KBM-7 (cell line): ENCODE measurements around the gene PGA5.

Experiments used
- DNase-seq: peaks from one replicate; pipeline ENCODE4 v3.0.0-alpha.2; 2015
- in situ Hi-C: fragments of 300-500 bp; cut with MboI; formaldehyde crosslinking; loops from 2 replicates; pipeline ENCODE4 v1.14.3; 2020; ENCODE audit warnings: low sequenced_read_pairs, low pct_unique_long_range_greater_than_20kb, mixed read lengths

PGA5 gene

DNA sequence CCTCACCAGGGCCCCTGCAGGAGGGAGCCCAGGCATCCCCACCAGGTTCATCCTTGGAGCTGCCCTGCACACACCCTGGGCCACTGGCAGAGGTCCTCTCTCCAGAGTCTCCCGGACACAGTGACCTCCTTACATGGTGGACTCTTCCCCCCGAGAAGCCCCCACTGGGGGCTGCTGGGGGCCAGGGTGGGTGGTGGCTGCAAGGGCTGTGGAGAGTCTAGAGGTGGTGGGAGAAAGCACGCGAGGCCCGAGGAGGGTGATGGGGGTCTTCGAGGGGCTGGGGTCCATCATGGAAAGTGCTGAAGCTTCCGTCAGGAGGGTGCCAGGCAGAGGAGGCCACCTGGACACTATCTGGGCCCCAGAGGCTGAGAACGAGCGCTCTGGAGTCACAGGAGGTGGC lies 17.6 kb downstream of the PGA5 start:
- DNase-seq: no peak
- in situ Hi-C loops: no loop called here

DNA sequence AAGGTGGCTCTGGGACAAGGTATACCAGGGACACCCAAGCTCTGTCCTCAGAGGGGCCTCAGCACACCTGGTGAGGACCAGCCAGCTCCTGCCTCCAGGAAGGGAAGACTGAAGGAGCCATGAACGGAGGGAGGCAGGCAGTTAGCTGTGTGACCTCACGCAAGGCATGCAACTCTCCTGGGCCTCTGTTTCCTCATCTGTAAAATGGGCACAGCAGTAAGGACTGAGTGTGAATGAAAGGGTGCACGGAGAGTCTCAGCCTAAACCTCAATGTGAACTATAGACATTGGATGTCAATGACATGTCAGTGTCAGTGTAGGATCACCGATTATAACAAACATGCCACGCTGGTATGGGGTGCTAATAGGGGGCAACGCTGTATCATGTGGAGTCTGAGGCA lies 18.4 kb downstream of the PGA5 start:
- in situ Hi-C loops: no loop called here
- no peak for DNase-seq

DNA sequence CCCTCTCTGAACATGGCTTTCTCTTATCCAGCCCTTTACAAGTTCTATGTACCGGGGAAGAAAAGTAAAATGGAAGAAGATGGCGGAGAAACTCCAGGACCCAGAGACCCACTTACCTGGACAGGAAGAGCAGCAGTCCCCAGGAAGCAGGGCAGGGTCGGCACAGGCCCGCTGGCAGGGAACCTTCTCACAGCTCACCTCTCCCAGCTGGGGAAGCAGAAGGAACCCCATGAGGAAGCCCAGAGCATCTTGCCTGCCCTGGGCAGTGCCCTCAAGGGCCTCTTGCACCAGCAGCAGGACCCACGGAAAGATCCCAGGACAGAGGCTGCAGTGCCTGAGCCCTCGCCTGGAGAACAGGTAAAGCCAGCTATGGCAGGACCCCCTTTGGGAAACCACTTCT lies 23.4 kb downstream of the PGA5 start:
- DNase-seq: no peak
- in situ Hi-C loops: no loop called here

DNA sequence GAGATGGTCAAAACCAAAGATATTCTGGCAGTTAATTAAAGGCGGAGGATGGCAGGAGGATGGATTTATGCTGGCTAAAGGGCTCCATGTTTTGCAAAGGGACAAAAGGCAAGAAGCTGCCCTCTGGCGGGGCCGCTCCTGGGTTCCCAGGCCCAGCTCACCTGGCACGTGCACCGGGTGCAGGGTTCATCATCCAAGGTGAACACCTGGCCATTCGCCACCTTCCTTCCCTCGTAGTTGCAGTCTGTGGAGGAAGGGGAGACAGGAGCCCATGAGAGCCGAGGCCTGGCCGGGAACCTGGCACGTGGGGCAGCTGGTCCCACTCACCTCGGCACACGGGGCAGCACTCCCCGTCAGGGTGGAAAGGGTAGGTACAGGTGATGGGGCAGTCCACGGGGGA lies 23.8 kb downstream of the PGA5 start:
- in situ Hi-C loops: no loop called here

DNA sequence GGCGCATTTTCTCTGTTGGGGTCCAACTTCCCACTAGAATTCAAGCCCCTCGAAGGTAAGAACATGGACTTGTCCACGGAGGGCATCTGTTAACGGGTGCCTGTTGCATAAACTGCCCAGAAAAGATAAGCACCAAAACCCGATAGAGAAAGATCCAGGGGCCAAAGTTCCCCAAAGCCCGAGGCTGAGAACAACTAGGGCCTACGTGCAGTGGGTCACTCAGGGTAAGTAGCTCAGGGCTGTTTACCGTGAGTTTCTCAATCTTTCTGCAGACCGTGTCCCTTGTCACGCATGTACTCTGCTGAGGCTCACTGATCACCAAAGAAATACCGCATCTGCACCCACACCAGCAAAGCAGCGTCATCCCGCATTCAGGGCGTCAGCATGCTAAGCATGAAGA lies 24.4 kb downstream of the PGA5 start:
- DNase-seq: no peak
- in situ Hi-C loops: no loop called here

More for the DNA sequence above, 23.8 kb downstream of the PGA5 start:
- DNase-seq: no peak

DNA sequence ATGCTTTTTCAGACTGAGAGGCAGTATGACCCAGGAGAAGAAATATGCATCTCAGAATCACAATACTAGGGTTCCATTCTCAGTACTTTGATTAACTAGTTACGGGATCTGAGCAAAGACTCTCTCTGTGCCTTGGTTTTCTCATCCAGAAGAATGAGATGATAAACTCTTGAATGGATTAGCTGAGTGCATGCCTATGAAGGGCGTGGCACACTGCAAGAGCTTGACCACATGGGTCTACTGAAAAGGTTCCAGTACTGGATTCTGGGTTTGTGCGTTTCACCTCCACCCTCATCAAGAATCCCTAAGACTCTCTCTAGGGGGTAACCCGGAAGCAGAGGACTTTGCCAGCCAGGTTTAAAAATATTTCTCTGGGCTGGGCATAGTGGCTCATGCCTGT lies 25.6 kb downstream of the PGA5 start:
- in situ Hi-C loops: no loop called here
- no peak for DNase-seq

DNA sequence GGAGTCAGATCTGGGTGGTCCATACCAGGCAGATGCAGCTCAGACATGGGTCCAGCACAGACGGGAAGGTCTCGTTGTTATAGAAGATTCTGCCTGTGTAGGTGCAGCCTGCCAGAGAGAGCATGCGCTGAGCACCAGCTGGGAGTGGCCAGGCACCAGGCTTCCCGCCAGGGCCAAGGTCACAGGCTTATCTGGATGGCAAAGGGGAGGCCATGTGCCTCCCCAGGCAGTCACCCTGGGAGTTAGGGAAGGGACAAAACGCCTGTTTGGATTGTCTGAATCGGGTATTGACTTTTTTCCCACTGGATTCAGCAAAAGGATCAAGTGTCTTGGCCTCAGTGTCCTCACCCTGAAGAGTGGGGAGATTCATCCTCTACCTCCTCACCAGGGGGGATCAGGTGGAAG lies 26.5 kb downstream of the PGA5 start:
- no peak for DNase-seq
- in situ Hi-C loops: no loop called here

DNA sequence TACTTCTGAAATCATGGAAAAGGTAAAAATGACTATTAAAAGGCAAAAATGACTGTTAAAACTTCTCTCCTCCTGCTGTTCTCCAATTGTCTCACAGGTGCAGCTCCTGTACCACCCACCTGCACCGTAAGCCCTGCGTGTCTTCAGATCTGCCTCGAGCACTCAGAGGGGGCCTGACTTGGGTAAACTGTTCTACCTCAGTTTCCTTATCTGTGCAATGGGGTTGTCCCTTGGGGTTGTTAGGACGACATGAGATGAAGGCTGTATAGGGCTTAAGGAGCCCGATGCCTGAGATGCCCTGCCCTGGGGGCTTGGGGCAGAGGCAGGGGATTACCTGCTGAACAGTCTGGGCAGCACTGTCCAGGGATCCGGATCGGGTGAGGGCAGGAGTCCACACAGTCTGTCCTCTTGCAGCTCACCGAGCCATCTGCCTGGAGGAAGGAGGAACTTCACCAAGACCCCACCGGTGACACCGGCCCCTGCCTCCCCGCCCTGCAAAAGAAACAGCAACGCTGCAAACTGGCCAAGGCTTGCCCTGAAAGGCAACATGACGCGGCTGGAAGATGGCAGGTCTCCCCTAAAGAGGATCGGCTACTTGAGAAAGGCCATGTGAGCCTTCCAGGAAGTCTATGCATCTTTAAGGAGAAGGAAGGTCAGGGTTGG lies 27.7 kb downstream of the PGA5 start:
- in situ Hi-C loops: no loop called here
- DNase-seq: no peak

DNA sequence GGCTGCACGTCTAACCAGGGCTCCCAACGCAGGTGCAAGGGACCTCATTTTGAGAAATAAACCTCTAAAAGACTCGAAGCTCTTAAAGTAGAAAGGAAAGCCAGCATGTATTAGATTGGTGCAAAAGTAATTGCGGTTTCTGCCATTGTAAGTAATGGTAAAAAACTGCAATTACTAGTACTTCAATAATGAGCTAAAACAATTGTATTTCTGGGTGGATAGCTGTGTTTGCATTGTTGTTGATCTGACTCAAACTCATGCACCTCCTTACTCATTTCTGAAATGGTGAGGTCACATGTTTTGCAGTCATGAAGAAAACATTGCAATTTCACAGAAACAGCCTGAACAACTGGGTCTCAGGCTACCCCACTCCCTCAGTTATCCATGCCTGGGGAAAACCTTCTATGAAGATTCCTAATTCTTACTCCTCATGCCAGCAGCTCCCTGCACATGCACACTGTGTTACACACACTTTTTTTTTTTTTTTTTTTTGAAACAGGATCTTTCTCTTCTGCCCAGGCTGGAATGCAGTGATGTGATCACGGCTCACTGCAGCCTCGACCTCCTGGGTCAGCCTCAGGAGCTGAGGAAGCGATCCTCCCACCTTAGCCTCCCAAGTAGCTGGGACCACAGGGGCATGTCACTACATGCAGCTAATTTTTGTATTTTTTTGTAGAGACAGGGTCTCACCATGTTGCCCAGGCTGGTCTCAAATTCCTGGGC lies 29.5 kb downstream of the PGA5 start:
- in situ Hi-C loops: no loop called here
- DNase-seq: no peak

DNA sequence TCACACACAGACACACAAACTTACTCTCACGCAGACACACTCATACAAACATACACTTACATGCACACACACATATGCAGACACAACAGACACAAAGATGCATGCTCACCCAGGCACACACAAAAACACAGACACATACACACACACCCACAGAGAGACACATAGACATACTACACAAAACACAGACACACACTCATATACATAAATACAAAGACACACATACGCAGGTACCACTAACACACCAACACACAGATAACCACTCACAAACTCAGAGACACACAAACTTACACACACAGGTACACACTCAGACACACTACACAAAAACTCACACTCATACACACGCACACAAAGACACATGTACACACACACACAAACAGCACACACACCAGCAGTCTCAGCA lies 31.8 kb downstream of the PGA5 start:
- DNase-seq: no peak
- in situ Hi-C loops: no loop called here

DNA sequence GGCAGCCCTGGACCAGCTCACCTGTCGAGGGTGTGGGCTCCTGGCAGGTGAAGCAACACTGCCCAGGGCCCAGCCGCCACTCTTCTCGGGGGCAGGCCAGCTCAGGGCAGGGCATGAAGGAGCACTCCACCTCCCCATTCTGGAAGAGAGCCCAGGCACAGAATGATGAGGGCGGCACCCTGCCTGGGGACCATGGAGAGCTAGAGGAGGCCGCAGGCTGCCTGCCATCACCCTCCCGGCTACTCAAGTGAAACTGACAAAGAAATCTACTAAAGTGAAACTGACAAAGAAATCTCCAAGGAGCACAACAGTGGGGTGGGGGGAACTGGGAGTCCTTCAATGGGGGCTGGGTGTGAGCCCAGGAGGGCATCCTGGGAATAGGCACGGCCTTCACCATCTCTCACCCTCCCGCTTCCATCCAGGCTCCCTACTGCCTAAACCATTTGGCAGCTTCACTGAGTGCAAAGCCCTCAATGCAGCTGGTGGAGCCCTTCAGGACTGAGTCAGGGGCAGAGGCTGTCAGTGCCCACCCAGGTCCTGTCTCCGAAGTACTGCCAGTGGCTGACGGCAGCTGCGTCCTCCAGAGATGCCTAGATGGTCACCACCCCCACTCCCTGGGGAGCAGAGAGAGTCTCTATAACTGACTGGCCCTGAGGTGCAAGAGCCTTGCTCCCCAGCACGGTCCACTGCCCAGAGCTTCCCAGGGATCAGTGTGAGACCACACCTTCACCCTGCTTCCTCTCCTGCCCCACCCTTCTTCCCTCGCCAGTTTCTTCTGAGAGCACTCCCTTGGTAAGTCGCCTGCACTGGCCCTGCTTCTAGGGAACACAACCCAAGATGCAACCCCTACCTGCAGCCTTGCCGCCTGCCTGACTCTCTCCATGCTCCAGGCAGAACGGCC lies 32.5 kb downstream of the PGA5 start:
- in situ Hi-C loops: no loop called here

DNA sequence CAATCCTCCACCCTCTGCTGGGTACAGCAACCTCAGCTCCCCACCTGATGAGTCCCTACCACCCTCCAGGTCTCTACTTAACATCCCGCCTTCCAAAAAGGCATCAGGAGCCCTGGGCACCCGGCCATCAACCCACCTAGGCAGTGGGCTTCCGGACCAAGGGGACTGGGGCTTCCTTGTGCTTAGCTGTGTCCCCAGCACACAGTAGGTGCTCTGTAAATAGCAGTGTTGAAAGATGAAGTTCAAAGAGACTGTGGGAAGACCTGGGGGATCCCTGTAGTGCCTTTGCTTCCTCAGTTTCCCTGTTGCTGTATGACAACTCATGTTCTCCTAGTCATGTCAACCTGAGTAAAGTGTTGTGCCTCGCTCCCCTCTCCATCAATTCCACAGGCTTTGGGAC lies 33.1 kb downstream of the PGA5 start:
- DNase-seq: no peak
- in situ Hi-C loops: no loop called here

More for the DNA sequence above, 32.5 kb downstream of the PGA5 start:
- no peak for DNase-seq

DNA sequence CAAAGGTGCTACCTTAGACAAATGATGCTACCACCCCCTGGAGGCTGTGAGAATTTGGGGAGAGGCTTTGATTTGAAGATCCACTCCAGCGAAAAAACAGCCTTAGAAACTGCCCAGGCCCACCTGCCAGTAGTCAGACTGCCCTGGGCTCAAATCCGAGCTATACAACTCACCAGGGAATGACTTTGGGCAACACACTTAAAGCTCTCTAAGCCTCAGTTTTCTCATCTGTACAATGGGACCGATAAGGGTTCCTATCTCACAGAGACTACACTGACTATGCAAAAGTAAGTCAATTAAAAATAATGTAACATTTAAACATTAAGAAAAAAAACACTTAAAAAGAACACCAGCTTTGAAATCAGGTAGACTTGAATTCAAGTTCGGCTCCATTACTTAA lies 34.2 kb downstream of the PGA5 start:
- DNase-seq: no peak
- in situ Hi-C loops: no loop called here

DNA sequence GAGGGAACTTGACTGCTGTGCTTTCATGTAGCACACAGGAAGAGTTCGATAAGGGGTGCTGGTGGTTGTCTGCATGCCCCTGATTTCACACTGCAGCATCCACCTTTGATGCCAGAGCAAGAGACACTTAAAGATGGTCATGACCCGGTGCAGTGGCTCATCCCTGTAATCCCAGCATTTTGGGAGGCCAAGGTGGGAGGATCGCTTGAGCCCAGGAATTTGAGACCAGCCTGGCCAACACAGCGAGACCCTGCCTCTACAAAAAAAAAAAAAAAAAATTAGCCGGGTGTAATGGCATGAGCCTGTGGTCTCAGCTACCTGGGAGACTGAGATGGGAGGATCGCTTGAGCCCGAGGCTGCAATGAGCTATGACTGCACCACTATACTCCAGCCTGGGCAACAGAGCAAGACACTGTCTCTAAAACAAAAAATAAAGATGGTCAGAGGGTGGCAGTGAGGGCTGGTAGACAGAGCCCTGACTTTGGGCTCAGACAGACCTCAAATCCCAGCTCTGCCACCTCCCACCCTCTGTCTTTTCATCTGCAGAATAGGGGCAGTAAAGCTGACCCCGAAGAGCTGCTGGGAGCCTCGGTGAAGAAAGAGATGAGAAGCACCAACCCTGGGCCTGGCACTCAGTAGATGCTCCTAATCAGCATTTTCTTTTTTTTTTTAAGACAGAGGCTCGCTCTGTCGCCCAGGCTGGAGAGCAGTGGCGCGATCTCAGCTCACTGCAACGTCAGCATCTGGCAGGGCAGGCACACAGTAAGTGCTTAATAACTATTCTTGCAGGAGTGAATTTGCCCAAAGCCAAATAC lies 36.4 kb downstream of the PGA5 start:
- in situ Hi-C loops: no loop called here
- DNase-seq: no peak

DNA sequence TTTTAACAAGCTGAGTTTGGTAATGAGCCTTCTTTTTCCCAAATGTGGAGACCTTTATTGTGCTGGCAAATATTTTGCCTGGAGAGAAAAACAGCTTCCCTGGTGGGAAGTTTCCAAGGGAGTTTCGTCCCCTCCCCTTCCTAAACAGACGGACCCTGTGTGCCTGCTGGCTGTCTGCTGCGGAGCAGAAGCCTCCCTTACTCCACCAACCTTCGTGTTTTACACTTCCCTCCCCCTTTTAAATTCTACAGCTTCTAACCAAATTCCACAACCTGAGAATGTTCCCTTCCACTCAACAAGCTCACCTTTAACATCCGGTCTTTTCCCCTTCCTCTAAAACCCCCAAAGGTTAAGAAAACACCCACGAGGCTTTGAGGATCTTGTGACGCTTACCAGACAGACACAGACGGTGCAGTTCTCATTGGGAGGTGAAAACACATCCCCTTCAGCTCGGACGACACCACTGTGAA lies 37.1 kb downstream of the PGA5 start:
- in situ Hi-C loops: no loop called here
- DNase-seq: no peak

DNA sequence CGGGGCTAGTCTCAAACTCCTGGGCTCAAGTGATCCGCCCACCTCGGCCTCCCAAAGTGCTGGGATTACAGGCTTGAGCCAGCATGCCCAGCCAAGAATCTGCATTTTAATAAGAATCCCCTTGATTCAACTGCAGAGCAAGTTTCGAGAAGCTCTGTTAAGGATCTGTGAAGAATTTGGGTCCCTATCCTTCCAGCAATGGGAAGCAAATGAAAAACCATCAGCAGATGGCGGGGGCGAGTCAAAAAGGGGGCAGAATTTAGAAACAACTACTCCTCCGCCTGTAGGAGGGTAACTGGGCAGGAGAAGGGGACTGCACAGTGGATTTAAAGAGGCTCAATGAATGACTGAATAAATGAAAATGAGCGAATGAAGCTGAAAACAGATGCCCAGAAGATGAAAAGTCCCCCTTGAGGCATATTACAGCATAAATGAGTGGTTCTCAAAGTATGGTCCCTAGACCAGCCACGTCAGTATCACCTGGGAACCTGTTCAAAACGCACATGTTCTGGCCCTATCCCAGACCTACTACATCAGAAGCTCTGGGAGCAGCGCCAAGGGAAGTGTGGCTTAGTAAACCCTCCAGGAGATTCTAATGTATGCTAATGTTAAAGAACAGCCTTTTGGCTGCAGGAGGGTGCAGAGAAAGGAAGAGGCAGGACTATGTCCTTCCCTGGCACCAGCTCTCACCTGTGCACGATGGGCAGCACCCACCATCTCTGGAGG lies 39.1 kb downstream of the PGA5 start:
- in situ Hi-C loops: no loop called here
- no peak for DNase-seq

DNA sequence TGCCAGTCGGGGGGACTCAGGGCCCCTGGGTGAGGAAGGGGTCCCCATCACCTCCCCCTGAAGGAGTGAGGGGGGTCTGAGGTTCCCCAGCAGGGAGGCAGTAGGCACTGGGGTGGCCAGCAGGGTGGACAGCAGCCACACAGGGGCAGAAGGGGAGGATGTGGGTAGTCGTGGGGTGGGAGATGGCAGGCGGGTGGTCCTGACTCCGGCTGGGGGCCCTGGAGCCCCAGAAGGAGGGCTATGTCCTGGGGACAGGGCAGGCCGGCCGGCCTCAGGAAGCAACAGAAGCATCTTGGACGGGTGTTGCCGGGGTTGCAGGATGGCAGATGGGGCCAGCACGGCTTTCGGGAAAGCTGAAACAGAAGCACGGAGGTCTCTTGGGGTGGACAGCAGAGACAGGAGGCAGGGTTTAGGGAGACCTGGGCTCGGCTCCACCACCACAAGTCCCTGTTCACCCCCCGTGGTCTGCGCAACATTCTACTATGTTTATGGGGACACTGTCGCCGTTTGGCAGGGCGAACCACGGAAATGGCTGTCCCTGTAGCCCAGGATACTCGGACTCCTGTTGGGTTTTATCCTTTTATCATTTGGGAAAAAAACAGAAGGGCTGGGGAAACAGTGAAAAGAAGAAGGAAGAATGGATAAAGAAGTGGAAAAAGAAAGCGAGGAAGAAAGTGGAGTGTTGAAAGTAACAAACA lies 40.1 kb downstream of the PGA5 start:
- DNase-seq: no peak
- in situ Hi-C loops: no loop called here
